ENCODE data around the gene LRFN5.
A peak's percentile ranks its signal among the peaks of the same experiment; 100 is the strongest.

The LRFN5 gene

GRCh38 chr14:41925409-41925808 is 318.7 kb downstream of the LRFN5 start:
- H3K27me3 Mint-ChIP-seq (ENCODE audit: low read depth), result no peaks in the 10 kb centered on the region
- no peaks in the 10 kb centered on the region for H3K36me3 Mint-ChIP-seq (ENCODE audit: low read depth)
- peak; percentile 21 to 46 (median 33) for TF ChIP-seq CTCF (IDR thresholded peaks at IDR 0.05; ENCODE audit: unreplicated experiment in 3 of 3)
- no peaks in the 10 kb centered on the region for H3K9me3 Mint-ChIP-seq
- H3K4me3 Mint-ChIP-seq, result no peak overlapping the region
- H3K4me1 Mint-ChIP-seq, result no peaks in the 10 kb centered on the region
- no peak overlapping the region for H3K27ac Mint-ChIP-seq

GRCh38 chr14:41950428-41951151 is 343.9 kb downstream of the LRFN5 start:
- H3K27ac Mint-ChIP-seq, result peak overlapping the region in 2 of 3 experiments; percentile 2 to 26
- H3K9me3 Mint-ChIP-seq, result no peaks in the 10 kb centered on the region
- H3K36me3 Mint-ChIP-seq (ENCODE audit: low read depth), result no peaks in the 10 kb centered on the region
- H3K4me1 Mint-ChIP-seq, result peaks cover 8% of the 10 kb centered on the region
- H3K4me3 Mint-ChIP-seq, result no peak overlapping the region
- H3K27me3 Mint-ChIP-seq (ENCODE audit: low read depth), result no peaks in the 10 kb centered on the region
- no peak for TF ChIP-seq CTCF (IDR thresholded peaks at IDR 0.05; ENCODE audit: unreplicated experiment in 3 of 3)

Data from nephron (organoid).